GM12878 (cell line): ENCODE measurements around the gene PRTN3. TPM values are rescaled to one million over a fixed set of nuclear protein-coding genes. Genes with fewer than 3 reads are reported as not detected.

Source experiments
- ATF3 ChIP-seq: IDR thresholded peaks from 2 replicates; pipeline ENCODE4 v1.6.1; 2011; ENCODE audit warnings: low read depth, mild to moderate bottlenecking, low read length, moderate library complexity, borderline replicate concordance; ENCODE audit errors: extremely low read depth
- CEBPB ChIP-seq, 2 experiments: fragments of 150-350 bp in 1 of 2; IDR thresholded peaks; 2 replicates each; pipeline ENCODE4 v1.6.1; 2012 to 2014; ENCODE audit warnings: low read depth in 2 of 2, low read length in 2 of 2, borderline replicate concordance in 1 of 2, inconsistent platforms in 1 of 2
- FOXK2 ChIP-seq: fragments of 450-650 bp; IDR thresholded peaks from 2 replicates; pipeline ENCODE4 v1.6.1; 2017; ENCODE audit warnings: mild to moderate bottlenecking, moderate library complexity
- NR2C2 ChIP-seq: IDR thresholded peaks from 2 replicates; pipeline ENCODE4 v1.6.1; 2011; ENCODE audit warnings: borderline replicate concordance, low read depth; ENCODE audit not compliant: control insufficient read depth, insufficient read length
- PBX3 ChIP-seq: IDR thresholded peaks from 2 replicates; pipeline ENCODE4 v1.6.1; 2011; ENCODE audit warnings: mild to moderate bottlenecking, low read depth, low read length, moderate library complexity; ENCODE audit not compliant: insufficient replicate concordance
- RB1 ChIP-seq: fragments of 450-650 bp; formaldehyde crosslinking; IDR thresholded peaks from 2 replicates; pipeline ENCODE4 v1.6.1; 2017; ENCODE audit warnings: mild to moderate bottlenecking, borderline replicate concordance
- polyA plus RNA-seq, 11 experiments: library from polyadenylated mRNA; depleted of rRNA in 4 of 11; unstranded in 6 of 11; stranded (reverse) in 5 of 11; fragments of >200 nt; fragmentation: Nextera tagmentation in 4 of 11; fragmentation: Illumina TruSeq in 1 of 11; extraction: Ambion mirVana in 4 of 11; extraction: Trizol in 1 of 11; gene quantifications; 1 replicate in 1 of 11; 2 replicates in 10 of 11; pipeline versions ENCODE4 v1.2.1 to v1.2.3, GENCODE V29; 2011 to 2016; ENCODE audit warnings: inconsistent platforms in 2 of 11, missing spikeins in 2 of 11, low read depth in 1 of 11
- total RNA-seq, 4 experiments: library from RNA; depleted of rRNA in 3 of 4; stranded (reverse); fragments of >200 nt in 3 of 4; fragmentation: Illumina TruSeq in 1 of 4; extraction: Trizol in 1 of 4; gene quantifications; 2 replicates each; pipeline versions ENCODE4 v1.2.1 to v1.2.3, GENCODE V29; 2013 to 2021
- TF ChIP-seq, protein P1 (sequence below): IDR thresholded peaks from 2 replicates; pipeline ENCODE4 v1.6.1; 2012; ENCODE audit warnings: improper control_type of control experiment, low read depth, low read length; ENCODE audit not compliant: insufficient replicate concordance
- TF ChIP-seq, protein P2 (sequence below), 3 experiments: IDR thresholded peaks in 2 of 3; conservative IDR thresholded peaks in 1 of 3; 2 replicates each; pipeline ENCODE4 v1.5.1; 2011; ENCODE audit warnings: low read depth in 3 of 3, low read length in 3 of 3, mild to moderate bottlenecking in 3 of 3, control low read depth in 2 of 3, moderate library complexity in 2 of 3, inconsistent platforms in 1 of 3, mixed read lengths in 1 of 3; ENCODE audit not compliant: control insufficient read depth in 2 of 3, insufficient read depth in 1 of 3; ENCODE audit errors: extremely low read depth in 1 of 3

The PRTN3 gene
- total and polyA plus RNA-seq, 10 of the 15 experiments (the other 5 are each of a cell fraction or from before 2014, with no cell fraction given), result 0.08 TPM; not detected in 9

- TF ChIP-seq, protein P1, sequence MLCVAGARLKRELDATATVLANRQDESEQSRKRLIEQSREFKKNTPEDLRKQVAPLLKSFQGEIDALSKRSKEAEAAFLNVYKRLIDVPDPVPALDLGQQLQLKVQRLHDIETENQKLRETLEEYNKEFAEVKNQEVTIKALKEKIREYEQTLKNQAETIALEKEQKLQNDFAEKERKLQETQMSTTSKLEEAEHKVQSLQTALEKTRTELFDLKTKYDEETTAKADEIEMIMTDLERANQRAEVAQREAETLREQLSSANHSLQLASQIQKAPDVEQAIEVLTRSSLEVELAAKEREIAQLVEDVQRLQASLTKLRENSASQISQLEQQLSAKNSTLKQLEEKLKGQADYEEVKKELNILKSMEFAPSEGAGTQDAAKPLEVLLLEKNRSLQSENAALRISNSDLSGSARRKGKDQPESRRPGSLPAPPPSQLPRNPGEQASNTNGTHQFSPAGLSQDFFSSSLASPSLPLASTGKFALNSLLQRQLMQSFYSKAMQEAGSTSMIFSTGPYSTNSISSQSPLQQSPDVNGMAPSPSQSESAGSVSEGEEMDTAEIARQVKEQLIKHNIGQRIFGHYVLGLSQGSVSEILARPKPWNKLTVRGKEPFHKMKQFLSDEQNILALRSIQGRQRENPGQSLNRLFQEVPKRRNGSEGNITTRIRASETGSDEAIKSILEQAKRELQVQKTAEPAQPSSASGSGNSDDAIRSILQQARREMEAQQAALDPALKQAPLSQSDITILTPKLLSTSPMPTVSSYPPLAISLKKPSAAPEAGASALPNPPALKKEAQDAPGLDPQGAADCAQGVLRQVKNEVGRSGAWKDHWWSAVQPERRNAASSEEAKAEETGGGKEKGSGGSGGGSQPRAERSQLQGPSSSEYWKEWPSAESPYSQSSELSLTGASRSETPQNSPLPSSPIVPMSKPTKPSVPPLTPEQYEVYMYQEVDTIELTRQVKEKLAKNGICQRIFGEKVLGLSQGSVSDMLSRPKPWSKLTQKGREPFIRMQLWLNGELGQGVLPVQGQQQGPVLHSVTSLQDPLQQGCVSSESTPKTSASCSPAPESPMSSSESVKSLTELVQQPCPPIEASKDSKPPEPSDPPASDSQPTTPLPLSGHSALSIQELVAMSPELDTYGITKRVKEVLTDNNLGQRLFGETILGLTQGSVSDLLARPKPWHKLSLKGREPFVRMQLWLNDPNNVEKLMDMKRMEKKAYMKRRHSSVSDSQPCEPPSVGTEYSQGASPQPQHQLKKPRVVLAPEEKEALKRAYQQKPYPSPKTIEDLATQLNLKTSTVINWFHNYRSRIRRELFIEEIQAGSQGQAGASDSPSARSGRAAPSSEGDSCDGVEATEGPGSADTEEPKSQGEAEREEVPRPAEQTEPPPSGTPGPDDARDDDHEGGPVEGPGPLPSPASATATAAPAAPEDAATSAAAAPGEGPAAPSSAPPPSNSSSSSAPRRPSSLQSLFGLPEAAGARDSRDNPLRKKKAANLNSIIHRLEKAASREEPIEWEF, result no peak
- TF ChIP-seq ATF3, result no peak
- TF ChIP-seq CEBPB (IDR thresholded peaks at IDR 0.05; ENCODE audit: borderline replicate concordance in 1 of 2, low read depth in 2 of 2, low read length in 2 of 2), result no peak
- TF ChIP-seq RB1, result no peak
- TF ChIP-seq NR2C2, result no peak
- TF ChIP-seq, protein P2, sequence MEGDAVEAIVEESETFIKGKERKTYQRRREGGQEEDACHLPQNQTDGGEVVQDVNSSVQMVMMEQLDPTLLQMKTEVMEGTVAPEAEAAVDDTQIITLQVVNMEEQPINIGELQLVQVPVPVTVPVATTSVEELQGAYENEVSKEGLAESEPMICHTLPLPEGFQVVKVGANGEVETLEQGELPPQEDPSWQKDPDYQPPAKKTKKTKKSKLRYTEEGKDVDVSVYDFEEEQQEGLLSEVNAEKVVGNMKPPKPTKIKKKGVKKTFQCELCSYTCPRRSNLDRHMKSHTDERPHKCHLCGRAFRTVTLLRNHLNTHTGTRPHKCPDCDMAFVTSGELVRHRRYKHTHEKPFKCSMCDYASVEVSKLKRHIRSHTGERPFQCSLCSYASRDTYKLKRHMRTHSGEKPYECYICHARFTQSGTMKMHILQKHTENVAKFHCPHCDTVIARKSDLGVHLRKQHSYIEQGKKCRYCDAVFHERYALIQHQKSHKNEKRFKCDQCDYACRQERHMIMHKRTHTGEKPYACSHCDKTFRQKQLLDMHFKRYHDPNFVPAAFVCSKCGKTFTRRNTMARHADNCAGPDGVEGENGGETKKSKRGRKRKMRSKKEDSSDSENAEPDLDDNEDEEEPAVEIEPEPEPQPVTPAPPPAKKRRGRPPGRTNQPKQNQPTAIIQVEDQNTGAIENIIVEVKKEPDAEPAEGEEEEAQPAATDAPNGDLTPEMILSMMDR (IDR thresholded peaks at IDR 0.05 in 2 of 3, conservative IDR thresholded peaks at IDR 0.05 in 1 of 3; ENCODE audit: control insufficient read depth in 2 of 3, extremely low read depth in 1 of 3, insufficient read depth in 1 of 3, low read depth in 3 of 3, low read length in 3 of 3), result no peak
- no peak for TF ChIP-seq PBX3
- TF ChIP-seq FOXK2, result no peak
These were observed 56.2 kb downstream of the PRTN3 start (continued) for GRCh38 chr19:896999-897398.
